Spleen (tissue), 7 donors: ENCODE data around the gene MPHOSPH10.

Experiments used
- POLR2A ChIP-seq, 3 donors: fragments of 450-650 bp; IDR thresholded peaks; one replicate each; pipeline ENCODE4 v1.5.1; 2017; ENCODE audit warnings: antibody characterized with exemption in 3 of 3, mild to moderate bottlenecking in 1 of 3
- TF ChIP-seq, protein P1 (sequence below), 11 experiments: fragments of 200-600 bp in 7 of 11; fragments of 450-650 bp in 4 of 11; sonication (generic) in 4 of 11; IDR thresholded peaks in 8 of 11; conservative IDR thresholded peaks in 3 of 11; 1 replicate in 7 of 11; 2 replicates in 4 of 11; pipeline versions ENCODE4 v1.4.0 to v1.8.0; 2016 to 2021; ENCODE audit warnings: antibody characterized with exemption in 11 of 11, inconsistent platforms in 4 of 11, mild to moderate bottlenecking in 1 of 11
- donor health status: DM: no; HTN: no; CAD: no; lungs with moderate emphysema.
- donor health status: DM: no; HTN: no; CAD: no.
- donor health status: DM: no; HTN: no; CAD: no.

DNA sequence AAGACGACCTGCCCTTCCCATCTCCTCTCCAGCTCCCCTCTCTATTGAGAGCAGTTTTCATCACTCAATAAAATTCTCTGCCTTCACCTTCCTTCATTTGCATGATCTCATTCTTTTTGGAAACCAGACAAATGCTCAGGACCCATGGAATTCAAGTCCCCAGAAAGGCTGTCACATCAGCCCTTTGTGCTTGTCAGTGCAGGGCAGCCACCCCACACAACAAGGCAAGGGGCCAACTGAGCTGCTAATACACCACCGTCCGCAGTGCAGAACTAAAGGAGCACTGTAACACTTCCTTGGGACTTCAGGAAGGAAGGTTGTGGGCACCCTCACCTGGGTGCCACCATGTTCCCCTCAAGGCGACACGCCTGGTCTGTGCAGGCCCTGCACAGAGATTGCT lies 26.6 kb upstream of the MPHOSPH10 start:
- TF ChIP-seq, protein P1, sequence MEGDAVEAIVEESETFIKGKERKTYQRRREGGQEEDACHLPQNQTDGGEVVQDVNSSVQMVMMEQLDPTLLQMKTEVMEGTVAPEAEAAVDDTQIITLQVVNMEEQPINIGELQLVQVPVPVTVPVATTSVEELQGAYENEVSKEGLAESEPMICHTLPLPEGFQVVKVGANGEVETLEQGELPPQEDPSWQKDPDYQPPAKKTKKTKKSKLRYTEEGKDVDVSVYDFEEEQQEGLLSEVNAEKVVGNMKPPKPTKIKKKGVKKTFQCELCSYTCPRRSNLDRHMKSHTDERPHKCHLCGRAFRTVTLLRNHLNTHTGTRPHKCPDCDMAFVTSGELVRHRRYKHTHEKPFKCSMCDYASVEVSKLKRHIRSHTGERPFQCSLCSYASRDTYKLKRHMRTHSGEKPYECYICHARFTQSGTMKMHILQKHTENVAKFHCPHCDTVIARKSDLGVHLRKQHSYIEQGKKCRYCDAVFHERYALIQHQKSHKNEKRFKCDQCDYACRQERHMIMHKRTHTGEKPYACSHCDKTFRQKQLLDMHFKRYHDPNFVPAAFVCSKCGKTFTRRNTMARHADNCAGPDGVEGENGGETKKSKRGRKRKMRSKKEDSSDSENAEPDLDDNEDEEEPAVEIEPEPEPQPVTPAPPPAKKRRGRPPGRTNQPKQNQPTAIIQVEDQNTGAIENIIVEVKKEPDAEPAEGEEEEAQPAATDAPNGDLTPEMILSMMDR (IDR thresholded peaks at IDR 0.05 in 8 of 11, conservative IDR thresholded peaks at IDR 0.05 in 3 of 11) = no peak
- no peak for TF ChIP-seq POLR2A (IDR thresholded peaks at IDR 0.05)
